GM12878 (cell line): ENCODE results near the gene SLIT1. TPM values are rescaled to one million over a fixed set of nuclear protein-coding genes. Genes with fewer than 3 reads are reported as not detected.

ENCODE experiments used
- BACH1 ChIP-seq: fragments of 450-650 bp; IDR thresholded peaks from 2 replicates; pipeline ENCODE4 v1.6.1; 2017; ENCODE audit warnings: mild to moderate bottlenecking, borderline replicate concordance
- BRCA1 ChIP-seq: IDR thresholded peaks from 2 replicates; pipeline ENCODE4 v1.6.1; 2011; ENCODE audit warnings: low read depth, low read length, improper control_type of control experiment
- FOS ChIP-seq: IDR thresholded peaks from 3 replicates; pipeline ENCODE4 v1.6.1; 2011; ENCODE audit warnings: borderline replicate concordance; ENCODE audit not compliant: insufficient read length; ENCODE audit errors: extremely low read depth
- MYB ChIP-seq: fragments of 150-350 bp; IDR thresholded peaks from 2 replicates; pipeline ENCODE4 v1.6.1; 2014; ENCODE audit warnings: mild to moderate bottlenecking, low read depth, low read length, borderline replicate concordance
- MYC ChIP-seq: IDR thresholded peaks from 2 replicates; pipeline ENCODE4 v1.6.1; 2011; ENCODE audit warnings: mild to moderate bottlenecking, low read length, moderate library complexity, inconsistent platforms; ENCODE audit not compliant: insufficient read depth, insufficient replicate concordance, insufficient read length, severe bottlenecking
- PAX5 ChIP-seq: IDR thresholded peaks from 2 replicates; pipeline ENCODE4 v1.6.1; 2011; ENCODE audit warnings: low read depth, low read length, borderline replicate concordance
- ZBED1 ChIP-seq: IDR thresholded peaks from 2 replicates; pipeline ENCODE4 v1.6.1; 2016; ENCODE audit warnings: borderline replicate concordance
- polyA plus RNA-seq, 11 experiments: library from polyadenylated mRNA; depleted of rRNA in 4 of 11; unstranded in 6 of 11; stranded (reverse) in 5 of 11; fragments of >200 nt; fragmentation: Nextera tagmentation in 4 of 11; fragmentation: Illumina TruSeq in 1 of 11; extraction: Ambion mirVana in 4 of 11; extraction: Trizol in 1 of 11; gene quantifications; 1 replicate in 1 of 11; 2 replicates in 10 of 11; pipeline versions ENCODE4 v1.2.1 to v1.2.3, GENCODE V29; 2011 to 2016; ENCODE audit warnings: inconsistent platforms in 2 of 11, missing spikeins in 2 of 11, low read depth in 1 of 11
- total RNA-seq, 4 experiments: library from RNA; depleted of rRNA in 3 of 4; stranded (reverse); fragments of >200 nt in 3 of 4; fragmentation: Illumina TruSeq in 1 of 4; extraction: Trizol in 1 of 4; gene quantifications; 2 replicates each; pipeline versions ENCODE4 v1.2.1 to v1.2.3, GENCODE V29; 2013 to 2021
- TF ChIP-seq, protein P1 (sequence below): fragments of 450-650 bp; formaldehyde crosslinking; IDR thresholded peaks from 2 replicates; pipeline ENCODE4 v1.4.0; 2020; ENCODE audit warnings: mild to moderate bottlenecking, moderate library complexity
- TF ChIP-seq, protein P2 (sequence below): fragments of 450-650 bp; IDR thresholded peaks from 2 replicates; pipeline ENCODE4 v1.6.1; 2017; ENCODE audit warnings: mild to moderate bottlenecking, moderate library complexity
- TF ChIP-seq, protein P3 (sequence below): fragments of 450-650 bp; IDR thresholded peaks from 2 replicates; pipeline ENCODE4 v1.6.1; 2014; ENCODE audit warnings: mild to moderate bottlenecking

SLIT1 gene
- total and polyA plus RNA-seq, 10 of the 15 experiments (the other 5 are each of a cell fraction or from before 2014, with no cell fraction given) = 0.04 to 0.19 (median 0.06) TPM; not detected in 4

DNA sequence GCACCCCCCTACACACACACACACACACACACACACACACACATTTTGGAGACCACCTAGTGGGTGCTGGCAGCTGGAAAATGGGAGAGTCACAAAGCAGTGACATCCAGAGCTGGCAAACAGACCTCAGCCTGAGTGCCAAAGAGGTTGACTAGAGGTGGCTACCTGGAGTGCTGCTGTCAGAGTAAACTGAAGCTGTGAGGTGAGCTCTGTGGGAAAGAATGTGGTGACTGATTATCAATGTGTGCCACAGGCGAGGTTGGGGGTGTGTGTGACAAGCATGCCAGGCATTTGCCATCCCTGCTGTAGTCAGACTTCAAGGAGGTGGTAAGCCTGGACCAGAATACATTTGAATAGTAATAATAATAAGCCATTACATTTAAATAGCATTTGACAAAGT, 120.6 kb downstream of the SLIT1 start (continued):
- TF ChIP-seq, protein P1, sequence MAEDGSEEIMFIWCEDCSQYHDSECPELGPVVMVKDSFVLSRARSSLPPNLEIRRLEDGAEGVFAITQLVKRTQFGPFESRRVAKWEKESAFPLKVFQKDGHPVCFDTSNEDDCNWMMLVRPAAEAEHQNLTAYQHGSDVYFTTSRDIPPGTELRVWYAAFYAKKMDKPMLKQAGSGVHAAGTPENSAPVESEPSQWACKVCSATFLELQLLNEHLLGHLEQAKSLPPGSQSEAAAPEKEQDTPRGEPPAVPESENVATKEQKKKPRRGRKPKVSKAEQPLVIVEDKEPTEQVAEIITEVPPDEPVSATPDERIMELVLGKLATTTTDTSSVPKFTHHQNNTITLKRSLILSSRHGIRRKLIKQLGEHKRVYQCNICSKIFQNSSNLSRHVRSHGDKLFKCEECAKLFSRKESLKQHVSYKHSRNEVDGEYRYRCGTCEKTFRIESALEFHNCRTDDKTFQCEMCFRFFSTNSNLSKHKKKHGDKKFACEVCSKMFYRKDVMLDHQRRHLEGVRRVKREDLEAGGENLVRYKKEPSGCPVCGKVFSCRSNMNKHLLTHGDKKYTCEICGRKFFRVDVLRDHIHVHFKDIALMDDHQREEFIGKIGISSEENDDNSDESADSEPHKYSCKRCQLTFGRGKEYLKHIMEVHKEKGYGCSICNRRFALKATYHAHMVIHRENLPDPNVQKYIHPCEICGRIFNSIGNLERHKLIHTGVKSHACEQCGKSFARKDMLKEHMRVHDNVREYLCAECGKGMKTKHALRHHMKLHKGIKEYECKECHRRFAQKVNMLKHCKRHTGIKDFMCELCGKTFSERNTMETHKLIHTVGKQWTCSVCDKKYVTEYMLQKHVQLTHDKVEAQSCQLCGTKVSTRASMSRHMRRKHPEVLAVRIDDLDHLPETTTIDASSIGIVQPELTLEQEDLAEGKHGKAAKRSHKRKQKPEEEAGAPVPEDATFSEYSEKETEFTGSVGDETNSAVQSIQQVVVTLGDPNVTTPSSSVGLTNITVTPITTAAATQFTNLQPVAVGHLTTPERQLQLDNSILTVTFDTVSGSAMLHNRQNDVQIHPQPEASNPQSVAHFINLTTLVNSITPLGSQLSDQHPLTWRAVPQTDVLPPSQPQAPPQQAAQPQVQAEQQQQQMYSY (CRISPR knock-in tag) = no peak
- TF ChIP-seq, protein P2, sequence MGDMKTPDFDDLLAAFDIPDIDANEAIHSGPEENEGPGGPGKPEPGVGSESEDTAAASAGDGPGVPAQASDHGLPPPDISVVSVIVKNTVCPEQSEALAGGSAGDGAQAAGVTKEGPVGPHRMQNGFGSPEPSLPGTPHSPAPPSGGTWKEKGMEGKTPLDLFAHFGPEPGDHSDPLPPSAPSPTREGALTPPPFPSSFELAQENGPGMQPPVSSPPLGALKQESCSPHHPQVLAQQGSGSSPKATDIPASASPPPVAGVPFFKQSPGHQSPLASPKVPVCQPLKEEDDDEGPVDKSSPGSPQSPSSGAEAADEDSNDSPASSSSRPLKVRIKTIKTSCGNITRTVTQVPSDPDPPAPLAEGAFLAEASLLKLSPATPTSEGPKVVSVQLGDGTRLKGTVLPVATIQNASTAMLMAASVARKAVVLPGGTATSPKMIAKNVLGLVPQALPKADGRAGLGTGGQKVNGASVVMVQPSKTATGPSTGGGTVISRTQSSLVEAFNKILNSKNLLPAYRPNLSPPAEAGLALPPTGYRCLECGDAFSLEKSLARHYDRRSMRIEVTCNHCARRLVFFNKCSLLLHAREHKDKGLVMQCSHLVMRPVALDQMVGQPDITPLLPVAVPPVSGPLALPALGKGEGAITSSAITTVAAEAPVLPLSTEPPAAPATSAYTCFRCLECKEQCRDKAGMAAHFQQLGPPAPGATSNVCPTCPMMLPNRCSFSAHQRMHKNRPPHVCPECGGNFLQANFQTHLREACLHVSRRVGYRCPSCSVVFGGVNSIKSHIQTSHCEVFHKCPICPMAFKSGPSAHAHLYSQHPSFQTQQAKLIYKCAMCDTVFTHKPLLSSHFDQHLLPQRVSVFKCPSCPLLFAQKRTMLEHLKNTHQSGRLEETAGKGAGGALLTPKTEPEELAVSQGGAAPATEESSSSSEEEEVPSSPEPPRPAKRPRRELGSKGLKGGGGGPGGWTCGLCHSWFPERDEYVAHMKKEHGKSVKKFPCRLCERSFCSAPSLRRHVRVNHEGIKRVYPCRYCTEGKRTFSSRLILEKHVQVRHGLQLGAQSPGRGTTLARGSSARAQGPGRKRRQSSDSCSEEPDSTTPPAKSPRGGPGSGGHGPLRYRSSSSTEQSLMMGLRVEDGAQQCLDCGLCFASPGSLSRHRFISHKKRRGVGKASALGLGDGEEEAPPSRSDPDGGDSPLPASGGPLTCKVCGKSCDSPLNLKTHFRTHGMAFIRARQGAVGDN = no peak
- no peak for TF ChIP-seq MYB
- TF ChIP-seq, protein P3, sequence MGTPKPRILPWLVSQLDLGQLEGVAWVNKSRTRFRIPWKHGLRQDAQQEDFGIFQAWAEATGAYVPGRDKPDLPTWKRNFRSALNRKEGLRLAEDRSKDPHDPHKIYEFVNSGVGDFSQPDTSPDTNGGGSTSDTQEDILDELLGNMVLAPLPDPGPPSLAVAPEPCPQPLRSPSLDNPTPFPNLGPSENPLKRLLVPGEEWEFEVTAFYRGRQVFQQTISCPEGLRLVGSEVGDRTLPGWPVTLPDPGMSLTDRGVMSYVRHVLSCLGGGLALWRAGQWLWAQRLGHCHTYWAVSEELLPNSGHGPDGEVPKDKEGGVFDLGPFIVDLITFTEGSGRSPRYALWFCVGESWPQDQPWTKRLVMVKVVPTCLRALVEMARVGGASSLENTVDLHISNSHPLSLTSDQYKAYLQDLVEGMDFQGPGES = no peak
- no peak for TF ChIP-seq FOS
- TF ChIP-seq BRCA1 = no peak
- TF ChIP-seq PAX5 = no peak
- TF ChIP-seq ZBED1 = no peak
- TF ChIP-seq MYC = no peak
- TF ChIP-seq BACH1 = no peak
